ENCODE data around the gene GPRIN3. TPM values are rescaled to one million over a fixed set of nuclear protein-coding genes. Genes with fewer than 3 reads are reported as not detected.

The GPRIN3 gene
- total and polyA plus RNA-seq, 10 of the 15 experiments (the other 5 are each of a cell fraction or from before 2014, with no cell fraction given): under 0.01 to 0.05 (median 0.01) TPM; not detected in 6

DNA sequence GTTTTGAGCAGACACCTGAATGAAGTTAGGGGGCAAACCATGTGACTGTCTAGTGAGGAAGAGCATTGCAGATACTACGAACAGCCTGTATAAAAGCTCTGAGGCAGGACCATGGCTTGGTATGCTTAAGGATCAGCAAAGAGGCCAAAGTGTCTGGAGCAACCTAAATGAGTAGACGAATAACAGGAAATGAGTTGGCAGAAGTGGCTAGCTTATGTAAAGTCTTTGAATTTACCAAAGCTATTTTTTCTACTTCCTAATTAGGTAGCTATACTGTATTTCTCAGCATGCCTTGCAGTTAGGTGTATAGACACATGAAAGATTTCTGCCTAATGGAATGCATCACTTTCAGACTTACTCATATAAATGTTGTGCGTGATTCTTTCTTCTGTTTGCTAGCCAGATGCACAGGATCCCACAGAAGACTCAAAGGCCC is 9.3 kb upstream of the GPRIN3 start:
- no peak overlapping the region for H3K4me2 ChIP-seq (ENCODE audit: control insufficient read depth, insufficient read depth)
- no peak for FAIRE-seq
- BruUV-seq (replicated peaks): no TSS peak
- no peaks in the 10 kb centered on the region for H3K4me1 ChIP-seq (ENCODE audit: control insufficient read depth, insufficient read depth, low read length)
- TF ChIP-seq, protein P1, sequence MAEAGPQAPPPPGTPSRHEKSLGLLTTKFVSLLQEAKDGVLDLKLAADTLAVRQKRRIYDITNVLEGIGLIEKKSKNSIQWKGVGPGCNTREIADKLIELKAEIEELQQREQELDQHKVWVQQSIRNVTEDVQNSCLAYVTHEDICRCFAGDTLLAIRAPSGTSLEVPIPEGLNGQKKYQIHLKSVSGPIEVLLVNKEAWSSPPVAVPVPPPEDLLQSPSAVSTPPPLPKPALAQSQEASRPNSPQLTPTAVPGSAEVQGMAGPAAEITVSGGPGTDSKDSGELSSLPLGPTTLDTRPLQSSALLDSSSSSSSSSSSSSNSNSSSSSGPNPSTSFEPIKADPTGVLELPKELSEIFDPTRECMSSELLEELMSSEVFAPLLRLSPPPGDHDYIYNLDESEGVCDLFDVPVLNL (IDR thresholded peaks at IDR 0.05; ENCODE audit: low read depth, low read length): no peak
- TF ChIP-seq ATF7 (IDR thresholded peaks at IDR 0.05; ENCODE audit: low read depth): no peak
- no peak for TF ChIP-seq TCF3 (IDR thresholded peaks at IDR 0.05; ENCODE audit: borderline replicate concordance, insufficient read depth, low read depth, low read length)
- TF ChIP-seq, protein P2, sequence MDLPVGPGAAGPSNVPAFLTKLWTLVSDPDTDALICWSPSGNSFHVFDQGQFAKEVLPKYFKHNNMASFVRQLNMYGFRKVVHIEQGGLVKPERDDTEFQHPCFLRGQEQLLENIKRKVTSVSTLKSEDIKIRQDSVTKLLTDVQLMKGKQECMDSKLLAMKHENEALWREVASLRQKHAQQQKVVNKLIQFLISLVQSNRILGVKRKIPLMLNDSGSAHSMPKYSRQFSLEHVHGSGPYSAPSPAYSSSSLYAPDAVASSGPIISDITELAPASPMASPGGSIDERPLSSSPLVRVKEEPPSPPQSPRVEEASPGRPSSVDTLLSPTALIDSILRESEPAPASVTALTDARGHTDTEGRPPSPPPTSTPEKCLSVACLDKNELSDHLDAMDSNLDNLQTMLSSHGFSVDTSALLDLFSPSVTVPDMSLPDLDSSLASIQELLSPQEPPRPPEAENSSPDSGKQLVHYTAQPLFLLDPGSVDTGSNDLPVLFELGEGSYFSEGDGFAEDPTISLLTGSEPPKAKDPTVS (IDR thresholded peaks at IDR 0.05; ENCODE audit: low read depth, low read length): no peak
- TF ChIP-seq FOXM1 (IDR thresholded peaks at IDR 0.05; ENCODE audit: low read depth, low read length): no peak
- TF ChIP-seq, protein P3, sequence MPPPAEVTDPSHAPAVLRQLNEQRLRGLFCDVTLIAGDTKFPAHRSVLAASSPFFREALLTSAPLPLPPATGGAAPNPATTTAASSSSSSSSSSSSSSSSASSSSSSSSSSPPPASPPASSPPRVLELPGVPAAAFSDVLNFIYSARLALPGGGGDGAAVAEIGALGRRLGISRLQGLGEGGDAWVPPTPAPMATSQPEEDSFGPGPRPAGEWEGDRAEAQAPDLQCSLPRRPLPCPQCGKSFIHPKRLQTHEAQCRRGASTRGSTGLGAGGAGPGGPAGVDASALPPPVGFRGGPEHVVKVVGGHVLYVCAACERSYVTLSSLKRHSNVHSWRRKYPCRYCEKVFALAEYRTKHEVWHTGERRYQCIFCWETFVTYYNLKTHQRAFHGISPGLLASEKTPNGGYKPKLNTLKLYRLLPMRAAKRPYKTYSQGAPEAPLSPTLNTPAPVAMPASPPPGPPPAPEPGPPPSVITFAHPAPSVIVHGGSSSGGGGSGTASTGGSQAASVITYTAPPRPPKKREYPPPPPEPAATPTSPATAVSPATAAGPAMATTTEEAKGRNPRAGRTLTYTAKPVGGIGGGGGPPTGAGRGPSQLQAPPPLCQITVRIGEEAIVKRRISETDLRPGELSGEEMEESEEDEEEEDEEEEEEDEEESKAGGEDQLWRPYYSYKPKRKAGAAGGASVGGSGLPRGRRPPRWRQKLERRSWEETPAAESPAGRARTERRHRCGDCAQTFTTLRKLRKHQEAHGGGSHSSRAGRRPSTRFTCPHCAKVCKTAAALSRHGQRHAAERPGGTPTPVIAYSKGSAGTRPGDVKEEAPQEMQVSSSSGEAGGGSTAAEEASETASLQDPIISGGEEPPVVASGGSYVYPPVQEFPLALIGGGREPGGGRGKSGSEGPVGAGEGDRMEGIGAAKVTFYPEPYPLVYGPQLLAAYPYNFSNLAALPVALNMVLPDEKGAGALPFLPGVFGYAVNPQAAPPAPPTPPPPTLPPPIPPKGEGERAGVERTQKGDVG (CRISPR knock-in tag; IDR thresholded peaks at IDR 0.05): no peak
- TF ChIP-seq, protein P4, sequence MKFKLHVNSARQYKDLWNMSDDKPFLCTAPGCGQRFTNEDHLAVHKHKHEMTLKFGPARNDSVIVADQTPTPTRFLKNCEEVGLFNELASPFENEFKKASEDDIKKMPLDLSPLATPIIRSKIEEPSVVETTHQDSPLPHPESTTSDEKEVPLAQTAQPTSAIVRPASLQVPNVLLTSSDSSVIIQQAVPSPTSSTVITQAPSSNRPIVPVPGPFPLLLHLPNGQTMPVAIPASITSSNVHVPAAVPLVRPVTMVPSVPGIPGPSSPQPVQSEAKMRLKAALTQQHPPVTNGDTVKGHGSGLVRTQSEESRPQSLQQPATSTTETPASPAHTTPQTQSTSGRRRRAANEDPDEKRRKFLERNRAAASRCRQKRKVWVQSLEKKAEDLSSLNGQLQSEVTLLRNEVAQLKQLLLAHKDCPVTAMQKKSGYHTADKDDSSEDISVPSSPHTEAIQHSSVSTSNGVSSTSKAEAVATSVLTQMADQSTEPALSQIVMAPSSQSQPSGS (IDR thresholded peaks at IDR 0.05; ENCODE audit: low read length): no peak
- TF ChIP-seq, protein P5, sequence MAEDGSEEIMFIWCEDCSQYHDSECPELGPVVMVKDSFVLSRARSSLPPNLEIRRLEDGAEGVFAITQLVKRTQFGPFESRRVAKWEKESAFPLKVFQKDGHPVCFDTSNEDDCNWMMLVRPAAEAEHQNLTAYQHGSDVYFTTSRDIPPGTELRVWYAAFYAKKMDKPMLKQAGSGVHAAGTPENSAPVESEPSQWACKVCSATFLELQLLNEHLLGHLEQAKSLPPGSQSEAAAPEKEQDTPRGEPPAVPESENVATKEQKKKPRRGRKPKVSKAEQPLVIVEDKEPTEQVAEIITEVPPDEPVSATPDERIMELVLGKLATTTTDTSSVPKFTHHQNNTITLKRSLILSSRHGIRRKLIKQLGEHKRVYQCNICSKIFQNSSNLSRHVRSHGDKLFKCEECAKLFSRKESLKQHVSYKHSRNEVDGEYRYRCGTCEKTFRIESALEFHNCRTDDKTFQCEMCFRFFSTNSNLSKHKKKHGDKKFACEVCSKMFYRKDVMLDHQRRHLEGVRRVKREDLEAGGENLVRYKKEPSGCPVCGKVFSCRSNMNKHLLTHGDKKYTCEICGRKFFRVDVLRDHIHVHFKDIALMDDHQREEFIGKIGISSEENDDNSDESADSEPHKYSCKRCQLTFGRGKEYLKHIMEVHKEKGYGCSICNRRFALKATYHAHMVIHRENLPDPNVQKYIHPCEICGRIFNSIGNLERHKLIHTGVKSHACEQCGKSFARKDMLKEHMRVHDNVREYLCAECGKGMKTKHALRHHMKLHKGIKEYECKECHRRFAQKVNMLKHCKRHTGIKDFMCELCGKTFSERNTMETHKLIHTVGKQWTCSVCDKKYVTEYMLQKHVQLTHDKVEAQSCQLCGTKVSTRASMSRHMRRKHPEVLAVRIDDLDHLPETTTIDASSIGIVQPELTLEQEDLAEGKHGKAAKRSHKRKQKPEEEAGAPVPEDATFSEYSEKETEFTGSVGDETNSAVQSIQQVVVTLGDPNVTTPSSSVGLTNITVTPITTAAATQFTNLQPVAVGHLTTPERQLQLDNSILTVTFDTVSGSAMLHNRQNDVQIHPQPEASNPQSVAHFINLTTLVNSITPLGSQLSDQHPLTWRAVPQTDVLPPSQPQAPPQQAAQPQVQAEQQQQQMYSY (CRISPR knock-in tag; IDR thresholded peaks at IDR 0.05): no peak
- TF ChIP-seq, protein P6, sequence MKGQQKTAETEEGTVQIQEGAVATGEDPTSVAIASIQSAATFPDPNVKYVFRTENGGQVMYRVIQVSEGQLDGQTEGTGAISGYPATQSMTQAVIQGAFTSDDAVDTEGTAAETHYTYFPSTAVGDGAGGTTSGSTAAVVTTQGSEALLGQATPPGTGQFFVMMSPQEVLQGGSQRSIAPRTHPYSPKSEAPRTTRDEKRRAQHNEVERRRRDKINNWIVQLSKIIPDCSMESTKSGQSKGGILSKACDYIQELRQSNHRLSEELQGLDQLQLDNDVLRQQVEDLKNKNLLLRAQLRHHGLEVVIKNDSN (IDR thresholded peaks at IDR 0.05; ENCODE audit: borderline replicate concordance, extremely low read length, insufficient read depth, low read depth, low read length): no peak
- TF ChIP-seq RELA (IDR thresholded peaks at IDR 0.05; ENCODE audit: borderline replicate concordance, partially characterized antibody): no peak
- no peak for TF ChIP-seq IRF4 (IDR thresholded peaks at IDR 0.05; ENCODE audit: low read depth, low read length)
- H2AFZ ChIP-seq (ENCODE audit: control insufficient read depth, low read depth, low read length): no peak overlapping the region
- no peaks in the 10 kb centered on the region for H3K36me3 ChIP-seq (ENCODE audit: control insufficient read depth in 2 of 2, insufficient read depth in 2 of 2, low read length in 1 of 2)
- ChIA-PET RAD21 (ENCODE audit: unreplicated experiment) (no interaction called here), SMC1A (ENCODE audit: uncharacterized antibody, unreplicated experiment) (interaction anchor here (0.9 to 1.6 kb wide), 3 partner anchors 21 to 81 kb away, joined by 3 to 5 read pairs (median 3); no protein-coding TSS in a partner anchor), POLR2A (no interaction called here), CTCF (interaction anchor here (0.9 to 1.2 kb wide), 2 partner anchors 9 to 25 kb away, joined by 3 read pairs; no protein-coding TSS in a partner anchor)
- no peak overlapping the region for H3K4me3 ChIP-seq
- H3K79me2 ChIP-seq (ENCODE audit: control insufficient read depth, insufficient read depth, low read length): no peaks in the 10 kb centered on the region
- intact Hi-C loops (cut with micrococcal nuclease; ENCODE audit: unreplicated experiment): no loop called here
- DNase-seq (ENCODE audit: low read depth, low spot score): no peak
- ATAC-seq: peak; percentile 48
- no peaks in the 10 kb centered on the region for H3K9me3 ChIP-seq (replicated peaks; ENCODE audit: control insufficient read depth, insufficient read depth, low read length)
- no peak overlapping the region for H3K9ac ChIP-seq (ENCODE audit: control insufficient read depth, insufficient read depth, low read length)
- in situ Hi-C loops (cut with MboI): no loop called here
- no peak overlapping the region for H3K27ac ChIP-seq (ENCODE audit: control insufficient read depth, insufficient read depth)
- 30% methylated on average over 3 of the region's 3 CpGs for WGBS (ENCODE audit: insufficient coverage, insufficient replicate concordance, low lambda C conversion rate, missing lambda C conversion rate)
- no peaks in the 10 kb centered on the region for H4K20me1 ChIP-seq (ENCODE audit: control insufficient read depth, insufficient read depth)
- H3K27me3 ChIP-seq (replicated peaks in 1 of 2; ENCODE audit: control insufficient read depth in 2 of 2, insufficient read depth in 2 of 2, low read length in 1 of 2): no peaks in the 10 kb centered on the region
